ENCODE results near the gene LAG3.
"Not testable (repeated sequence)": the region's sequence is repeated elsewhere in the genome, so short reads cannot be mapped to it uniquely, and the experiment has no call there.

Gene LAG3

DNA sequence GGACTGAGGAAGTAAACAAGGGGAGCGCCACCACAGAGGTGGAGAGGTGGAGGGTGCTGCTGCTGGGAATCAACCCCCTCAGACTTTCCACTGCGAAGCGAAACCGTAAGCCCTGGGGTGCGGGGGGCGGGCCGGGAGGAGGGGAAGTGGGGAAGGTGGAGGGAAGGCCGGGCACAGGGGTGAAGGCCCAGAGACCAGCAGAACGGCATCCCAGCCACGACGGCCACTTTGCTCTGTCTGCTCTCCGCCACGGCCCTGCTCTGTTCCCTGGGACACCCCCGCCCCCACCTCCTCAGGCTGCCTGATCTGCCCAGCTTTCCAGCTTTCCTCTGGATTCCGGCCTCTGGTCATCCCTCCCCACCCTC lies at the start of gene LAG3:
LAG3 (plus strand) TSS at position 190 of the 365 bp plus-strand sequence. CDS start 333 bp downstream, outside the sequence.
- DNase-seq: no peak

- no peak for DNase-seq
These were observed 49.5 kb upstream of the LAG3 start for GRCh38 chr12:6722863-6723262.

DNA sequence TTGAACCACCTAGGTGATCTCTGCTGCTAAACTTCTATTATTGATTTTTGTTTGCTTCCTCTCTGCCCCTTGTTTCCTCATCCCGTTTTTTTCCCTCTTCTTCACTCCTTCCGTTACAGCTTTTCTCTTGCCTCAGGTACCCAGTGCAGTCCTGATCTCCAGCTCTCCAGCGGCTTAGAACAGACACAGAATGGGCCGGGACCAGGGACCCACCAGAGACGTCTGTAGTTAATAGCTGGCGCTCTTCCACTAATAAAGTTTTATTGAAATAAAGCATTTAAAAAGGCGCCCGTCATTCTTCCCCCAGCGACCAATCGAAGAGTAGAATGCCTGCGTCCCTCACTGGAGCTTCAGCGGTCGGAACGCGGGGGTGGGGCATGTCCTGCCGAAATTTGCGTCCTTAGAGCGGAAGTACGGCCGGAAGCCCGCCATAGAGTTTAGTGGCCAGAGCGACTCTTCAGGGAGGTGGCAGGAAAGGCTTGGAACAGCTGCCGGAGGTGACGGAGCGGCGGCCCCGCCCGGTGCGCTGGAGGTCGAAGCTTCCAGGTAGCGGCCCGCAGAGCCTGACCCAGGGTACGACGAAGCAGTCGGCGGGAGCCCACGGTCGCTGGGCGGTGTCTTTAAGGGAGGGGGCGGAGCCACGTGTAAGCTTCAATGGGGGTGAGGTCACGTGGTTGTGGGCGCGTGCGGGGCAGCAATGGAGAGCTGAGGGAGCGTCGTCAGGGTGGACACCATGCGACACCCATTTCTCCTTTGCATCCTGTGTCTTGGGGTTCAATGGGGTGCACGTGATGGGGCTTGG lies 48.5 kb upstream of the LAG3 start, which contains the start of gene COPS7A:
COPS7A (plus strand) TSS at position 440 of the 802 bp plus-strand sequence. CDS start 611 bp downstream, outside the sequence.
- peak; percentile 99 for DNase-seq

DNA sequence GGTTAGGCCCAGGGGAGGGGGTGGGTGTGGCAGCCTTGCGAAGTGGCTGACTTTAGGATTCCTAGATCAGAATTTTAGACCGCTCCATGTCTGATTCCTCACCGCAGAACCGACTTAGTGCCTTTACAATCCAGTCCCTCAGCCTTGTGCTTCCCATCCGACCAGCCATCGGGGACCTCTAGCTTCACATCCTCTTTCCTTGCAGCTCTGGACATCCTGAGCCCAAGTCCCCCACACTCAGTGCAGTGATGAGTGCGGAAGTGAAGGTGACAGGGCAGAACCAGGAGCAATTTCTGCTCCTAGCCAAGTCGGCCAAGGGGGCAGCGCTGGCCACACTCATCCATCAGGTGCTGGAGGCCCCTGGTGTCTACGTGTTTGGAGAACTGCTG lies 47.9 kb upstream of the LAG3 start:
- DNase-seq: no peak

- DNase-seq: no peak
These were observed 47.0 kb upstream of the LAG3 start for GRCh38 chr12:6725350-6725749.

- DNase-seq: no peak
These were observed 43.1 kb upstream of the LAG3 start for GRCh38 chr12:6729186-6729585.

DNA sequence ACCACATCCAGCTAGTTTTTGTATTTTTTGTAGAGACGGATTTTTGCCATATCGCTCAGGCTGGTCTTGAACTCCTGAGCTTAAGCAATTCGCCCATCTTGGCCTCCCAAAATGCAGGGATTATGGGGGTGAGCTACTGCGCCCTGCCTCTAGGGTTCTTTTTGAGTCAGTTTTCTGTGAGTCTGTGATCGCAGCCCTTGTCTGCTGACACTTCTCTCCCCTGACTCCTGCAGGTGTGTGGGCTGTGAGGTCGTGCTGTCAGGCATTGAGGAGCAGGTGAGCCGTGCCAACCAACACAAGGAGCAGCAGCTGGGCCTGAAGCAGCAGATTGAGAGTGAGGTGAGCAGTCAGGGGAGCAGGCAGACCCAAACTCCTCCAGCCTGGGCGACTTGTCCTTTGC lies 42.2 kb upstream of the LAG3 start:
- DNase-seq: no peak

DNA sequence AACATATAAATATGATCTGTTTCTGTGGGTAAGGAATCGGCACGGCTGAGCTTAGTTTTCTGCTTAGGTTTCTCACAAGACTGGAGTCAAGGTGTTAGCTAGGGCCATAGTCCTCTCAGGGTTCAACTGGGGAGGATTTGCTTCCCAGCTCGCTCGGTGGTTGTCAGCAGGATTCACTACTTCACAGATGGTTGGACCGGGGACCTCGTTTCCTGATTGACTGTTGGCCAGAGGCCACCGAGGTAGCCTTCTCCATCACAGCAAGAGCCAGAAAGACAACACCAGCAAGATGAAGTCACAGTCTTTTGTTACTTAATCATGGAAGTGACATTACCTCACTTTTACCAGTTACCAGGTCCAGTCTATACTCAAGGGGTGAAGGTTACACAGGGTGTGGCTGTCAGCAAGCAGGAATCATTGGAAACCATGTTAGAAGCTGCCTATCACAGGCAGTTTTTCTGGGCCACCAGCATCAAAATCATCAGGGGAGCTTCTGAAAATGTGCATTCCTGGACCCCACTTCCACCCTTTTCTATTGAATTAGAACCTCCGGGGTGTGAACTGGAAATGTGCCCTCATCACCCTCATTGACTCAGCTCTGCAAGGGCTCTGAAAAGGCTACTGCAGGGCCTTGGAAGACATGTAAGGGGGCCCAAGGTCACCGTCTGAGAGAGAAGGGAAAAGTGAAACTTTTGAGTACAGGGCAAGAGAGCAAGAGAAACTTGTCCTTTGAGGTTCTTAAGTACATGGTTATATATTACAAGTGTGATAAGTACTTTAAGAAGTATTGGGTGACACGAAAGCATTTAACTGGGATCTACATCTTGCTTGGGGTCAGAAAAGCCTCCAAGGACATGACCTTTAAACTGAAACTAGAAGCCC lies 37.6 kb upstream of the LAG3 start:
- DNase-seq: no peak

DNA sequence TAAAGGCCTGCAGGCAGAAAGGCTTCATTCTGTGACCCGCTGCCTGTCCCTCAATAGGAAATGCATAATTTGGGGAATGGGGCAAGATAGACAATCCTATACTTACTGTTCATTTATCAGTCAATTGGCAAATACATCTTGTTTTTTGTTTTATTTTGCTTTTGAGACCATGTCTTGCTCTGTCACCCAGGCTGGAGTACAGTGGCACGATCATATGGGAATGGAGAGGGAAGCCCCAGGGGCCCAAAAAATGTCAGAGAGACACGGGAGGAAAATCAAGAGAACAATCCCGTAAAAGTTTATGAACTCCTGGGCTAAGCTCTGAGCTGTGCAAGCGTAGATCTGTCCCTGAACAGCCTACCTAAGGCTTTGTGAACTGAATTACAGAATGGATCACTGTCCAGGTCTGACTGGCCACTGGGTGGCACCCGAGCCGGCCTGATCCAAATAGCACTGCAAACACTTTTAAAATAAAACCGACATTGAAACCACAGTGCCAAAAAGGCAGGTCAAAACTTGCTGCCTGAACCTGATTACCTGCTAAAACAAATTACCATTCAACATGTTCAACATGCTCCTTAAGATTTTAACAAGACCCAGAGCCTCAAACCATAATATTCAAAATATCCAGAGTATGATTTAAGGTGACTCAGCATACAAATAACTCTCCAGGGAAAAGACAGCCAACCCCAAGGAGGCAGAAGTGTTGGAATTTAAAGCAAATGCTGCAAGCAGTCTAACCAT lies 36.7 kb upstream of the LAG3 start:
- peak; percentile 50 for DNase-seq

DNA sequence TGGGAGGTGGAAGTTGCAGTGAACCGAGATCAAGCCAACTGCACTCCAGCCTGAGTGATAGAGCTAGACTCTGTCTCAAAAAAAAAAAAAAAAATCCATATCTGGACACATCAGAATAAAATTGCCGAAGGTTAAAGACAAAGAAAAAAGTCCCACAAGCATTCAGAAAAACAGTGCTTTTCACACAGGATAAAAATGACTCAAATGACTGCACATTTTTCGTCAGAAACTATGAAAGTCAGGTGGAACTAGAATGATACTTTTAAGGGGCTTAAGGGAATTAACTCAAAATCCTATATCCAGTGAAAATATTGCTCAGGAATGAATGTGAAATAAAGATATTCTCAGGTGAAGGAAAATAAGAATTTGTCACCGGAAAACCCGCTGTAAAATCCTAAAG lies 35.6 kb upstream of the LAG3 start:
- no peak for DNase-seq

- DNase-seq: not testable (repeated sequence)
These were observed 30.2 kb upstream of the LAG3 start for GRCh38 chr12:6742080-6742479.

- no peak for DNase-seq
These were observed 29.5 kb upstream of the LAG3 start for GRCh38 chr12:6742834-6743233.

DNA sequence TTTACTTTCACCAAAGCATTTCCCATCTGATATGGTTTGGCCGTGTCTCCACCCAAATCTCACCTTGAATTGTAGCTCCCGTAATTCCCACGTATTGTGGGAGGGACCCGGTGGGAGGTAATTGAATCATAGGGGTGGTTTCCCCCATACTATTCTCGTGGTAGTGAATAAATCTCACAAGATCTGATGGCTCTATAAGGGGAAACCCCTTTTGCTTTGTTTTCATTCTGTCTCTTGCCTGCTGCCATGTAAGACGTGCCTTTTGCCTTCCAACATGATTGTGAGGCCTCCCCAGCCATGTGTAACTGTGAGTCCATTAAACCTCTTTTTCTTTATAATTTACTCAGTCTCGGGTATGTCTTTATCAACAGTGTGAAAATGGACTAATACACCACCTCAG lies 29.0 kb upstream of the LAG3 start:
- DNase-seq: not testable (repeated sequence)

GRCh38 chr12:6745741-6746525 lies 26.4 kb upstream of the LAG3 start:
- DNase-seq: no peak

- no peak for DNase-seq
These were observed 25.1 kb upstream of the LAG3 start for GRCh38 chr12:6747216-6747615.

DNA sequence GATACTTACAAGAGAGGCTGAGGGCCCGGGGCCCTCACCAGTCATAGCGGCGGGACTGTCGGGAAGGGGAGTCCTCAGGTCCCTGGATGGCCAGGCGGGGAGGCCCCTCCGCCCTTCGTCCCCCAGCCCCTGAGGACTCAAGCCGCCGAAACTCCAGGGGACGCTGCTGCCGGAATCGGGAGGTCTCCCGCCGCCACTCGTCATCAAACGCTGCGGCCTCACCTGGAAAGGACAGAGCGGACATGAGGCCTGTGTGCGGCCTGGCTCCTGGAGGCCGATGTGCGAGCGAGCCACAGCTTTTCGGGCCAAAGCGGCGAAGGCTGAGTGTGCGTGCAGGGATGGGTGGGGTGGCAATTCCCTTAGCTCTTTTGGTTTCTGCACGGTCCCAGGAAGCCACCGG lies 23.6 kb upstream of the LAG3 start:
- no peak for DNase-seq

- no peak for DNase-seq
These were observed 21.8 kb upstream of the LAG3 start for GRCh38 chr12:6750506-6750905.

GRCh38 chr12:6751767-6752166 lies 20.6 kb upstream of the LAG3 start:
- DNase-seq: no peak

- peak; percentile 49 for DNase-seq
These were observed 20.0 kb upstream of the LAG3 start for GRCh38 chr12:6752167-6752920.

- peak; percentile 98 for DNase-seq
These were observed 19.2 kb upstream of the LAG3 start, which contains the start of gene MLF2 for GRCh38 chr12:6752921-6753771. Gene MLF2, minus strand, starts transcription at chr12:6753141. Its CDS starts 807 bp downstream, at chr12:6752334.
